Rectal smooth muscle tissue (tissue), 1 donor: ENCODE data around the gene HSP90AB1.

Experiments used
- H3K27ac ChIP-seq: one replicate; pipeline ENCODE4 v1.7.0; 2013; ENCODE audit warnings: low read depth, low read length, inconsistent platforms
- H3K27me3 ChIP-seq: one replicate; pipeline ENCODE4 v1.7.0; 2013; ENCODE audit warnings: low read length; ENCODE audit not compliant: control insufficient read depth, insufficient read depth
- H3K36me3 ChIP-seq: one replicate; pipeline ENCODE4 v1.7.0; 2013; ENCODE audit warnings: low read length; ENCODE audit not compliant: control insufficient read depth, insufficient read depth
- H3K4me1 ChIP-seq: one replicate; pipeline ENCODE4 v1.7.0; 2013; ENCODE audit warnings: low read length; ENCODE audit not compliant: control insufficient read depth, insufficient read depth
- H3K4me3 ChIP-seq: one replicate; pipeline ENCODE4 v1.7.0; 2013; ENCODE audit warnings: low read length
- H3K9ac ChIP-seq: one replicate; pipeline ENCODE4 v1.7.0; 2013; ENCODE audit warnings: low read length

The HSP90AB1 gene

GRCh38 chr6:44257025-44257752, 10.3 kb downstream of the HSP90AB1 start, which contains the start of gene SLC35B2:
SLC35B2 (minus strand) TSS chr6:44257528; CDS start chr6:44257410, 118 bp downstream.
- H3K36me3 ChIP-seq = peaks cover 33% of the 10 kb centered on the region
- H3K27ac ChIP-seq = peak within 1 kb of the TSS; percentile 75
- H3K4me3 ChIP-seq = peak within 1 kb of the TSS; percentile 80
- peak within 1 kb of the TSS; percentile 69 for H3K9ac ChIP-seq
- peaks cover 6% of the 10 kb centered on the region for H3K4me1 ChIP-seq
- H3K27me3 ChIP-seq = no peaks in the 10 kb centered on the region

GRCh38 chr6:44257753-44258324, 10.9 kb downstream of the HSP90AB1 start:
- peaks cover 30% of the 10 kb centered on the region for H3K36me3 ChIP-seq
- H3K27ac ChIP-seq = peak overlapping the region; percentile 67
- no peaks in the 10 kb centered on the region for H3K27me3 ChIP-seq
- H3K4me3 ChIP-seq = peak overlapping the region; percentile 73
- peaks cover 6% of the 10 kb centered on the region for H3K4me1 ChIP-seq
- peak overlapping the region; percentile 69 for H3K9ac ChIP-seq

GRCh38 chr6:44258325-44258863, 11.5 kb downstream of the HSP90AB1 start:
- Histone ChIP-seq H3K27me3 (no peaks in the 10 kb centered on the region), H3K4me3 (no peak overlapping the region), H3K9ac (no peak overlapping the region), H3K27ac (no peak overlapping the region), H3K36me3 (peaks cover 25% of the 10 kb centered on the region), H3K4me1 (peaks cover 7% of the 10 kb centered on the region)

- Histone ChIP-seq H3K9ac (no peak overlapping the region), H3K27me3 (no peaks in the 10 kb centered on the region), H3K4me3 (no peak overlapping the region), H3K27ac (no peak overlapping the region), H3K36me3 (peaks cover 20% of the 10 kb centered on the region), H3K4me1 (peaks cover 12% of the 10 kb centered on the region)
These were observed 12.0 kb downstream of the HSP90AB1 start for GRCh38 chr6:44258921-44259320.

GRCh38 chr6:44260011-44260410, 13.1 kb downstream of the HSP90AB1 start:
- Histone ChIP-seq H3K36me3 (peaks cover 9% of the 10 kb centered on the region), H3K9ac (no peak overlapping the region), H3K27ac (no peak overlapping the region), H3K27me3 (no peaks in the 10 kb centered on the region), H3K4me1 (peaks cover 21% of the 10 kb centered on the region), H3K4me3 (no peak overlapping the region)

GRCh38 chr6:44260451-44261297, 13.8 kb downstream of the HSP90AB1 start:
- H3K9ac ChIP-seq = no peak overlapping the region
- H3K27me3 ChIP-seq = no peaks in the 10 kb centered on the region
- peaks cover 21% of the 10 kb centered on the region for H3K4me1 ChIP-seq
- H3K4me3 ChIP-seq = no peak overlapping the region
- peaks cover 5% of the 10 kb centered on the region for H3K36me3 ChIP-seq
- H3K27ac ChIP-seq = no peak overlapping the region

GRCh38 chr6:44261581-44261980, 14.7 kb downstream of the HSP90AB1 start:
- peaks cover 5% of the 10 kb centered on the region for H3K36me3 ChIP-seq
- peaks cover 17% of the 10 kb centered on the region for H3K4me1 ChIP-seq
- H3K27me3 ChIP-seq = no peaks in the 10 kb centered on the region
- H3K4me3 ChIP-seq = no peak overlapping the region
- H3K9ac ChIP-seq = no peak overlapping the region
- H3K27ac ChIP-seq = no peak overlapping the region

GRCh38 chr6:44262467-44263353, 15.8 kb downstream of the HSP90AB1 start:
- H3K27ac ChIP-seq = no peak overlapping the region
- no peak overlapping the region for H3K9ac ChIP-seq
- peak overlapping the region; percentile 93 for H3K4me3 ChIP-seq
- peaks cover 5% of the 10 kb centered on the region for H3K36me3 ChIP-seq
- H3K27me3 ChIP-seq = no peaks in the 10 kb centered on the region
- peaks cover 16% of the 10 kb centered on the region for H3K4me1 ChIP-seq

GRCh38 chr6:44263354-44264100, 16.6 kb downstream of the HSP90AB1 start:
- Histone ChIP-seq H3K4me3 (peak overlapping the region; percentile 93), H3K9ac (peak overlapping the region; percentile 47)

GRCh38 chr6:44264154-44265006, 17.5 kb downstream of the HSP90AB1 start:
- Histone ChIP-seq H3K4me1 (peaks cover 16% of the 10 kb centered on the region), H3K4me3 (peak overlapping the region; percentile 93), H3K9ac (peak overlapping the region; percentile 61), H3K36me3 (peaks cover 5% of the 10 kb centered on the region), H3K27ac (peak overlapping the region; percentile 70), H3K27me3 (peaks cover 9% of the 10 kb centered on the region)

More at GRCh38 chr6:44263354-44264100, 16.6 kb downstream of the HSP90AB1 start:
- peaks cover 16% of the 10 kb centered on the region for H3K4me1 ChIP-seq
- H3K27ac ChIP-seq = no peak overlapping the region
- peaks cover 5% of the 10 kb centered on the region for H3K36me3 ChIP-seq
- H3K27me3 ChIP-seq = peaks cover 5% of the 10 kb centered on the region
